Esophagus muscularis mucosa (tissue), 4 donors: ENCODE measurements around the gene TMEM200B.

Source experiments
- CTCF ChIP-seq, 3 experiments: fragments of 200-600 bp in 2 of 3; fragments of 450-650 bp in 1 of 3; sonication (generic) in 2 of 3; IDR thresholded peaks; one replicate each; pipeline ENCODE4 v1.5.1; 2017 to 2019; ENCODE audit warnings: antibody characterized with exemption in 3 of 3, mild to moderate bottlenecking in 2 of 3, moderate library complexity in 1 of 3
- EP300 ChIP-seq: sonication (generic); formaldehyde crosslinking; IDR thresholded peaks from one replicate; pipeline ENCODE4 v1.6.1; 2017; ENCODE audit warnings: antibody characterized with exemption
- POLR2A ChIP-seq: fragments of 450-650 bp; IDR thresholded peaks from one replicate; pipeline ENCODE4 v1.6.1; 2017; ENCODE audit warnings: antibody characterized with exemption, moderate library complexity, mild to moderate bottlenecking, low read depth
- POLR2AphosphoS5 ChIP-seq, 2 donors: sonication (generic); formaldehyde crosslinking; IDR thresholded peaks; one replicate each; pipeline ENCODE4 v1.6.1; 2017; ENCODE audit warnings: antibody characterized with exemption in 2 of 2

GRCh38 chr1:29123887-29124365 lies at the start of gene TMEM200B:
- TF ChIP-seq CTCF (IDR thresholded peaks at IDR 0.05) (no peak), POLR2A (no peak), POLR2AphosphoS5 (IDR thresholded peaks at IDR 0.05) (no peak), EP300 (no peak)
